Skeletal muscle satellite cell (primary cell): Measurements from ENCODE around the gene SNX27.
A peak's percentile ranks its signal among the peaks of the same experiment; 100 is the strongest.
"Not testable (repeated sequence)": the region's sequence is repeated elsewhere in the genome, so short reads cannot be mapped to it uniquely, and the experiment has no call there.

Experiments used
- H3K27me3 ChIP-seq: 2 replicates; pipeline ENCODE4 v1.7.0; 2013; ENCODE audit warnings: low read length; ENCODE audit not compliant: control insufficient read depth, insufficient read depth
- H3K36me3 ChIP-seq: 2 replicates; pipeline ENCODE4 v1.7.0; 2013; ENCODE audit warnings: mild to moderate bottlenecking, control low read depth, low read length; ENCODE audit not compliant: insufficient read depth
- H3K4me1 ChIP-seq: 2 replicates; pipeline ENCODE4 v1.7.0; 2013; ENCODE audit warnings: low read length; ENCODE audit not compliant: control insufficient read depth, insufficient read depth
- H3K4me2 ChIP-seq: 2 replicates; pipeline ENCODE4 v1.7.0; 2013; ENCODE audit warnings: mild to moderate bottlenecking, low read length
- H3K4me3 ChIP-seq: 2 replicates; pipeline ENCODE4 v1.7.0; 2013; ENCODE audit warnings: low read length
- H3K9ac ChIP-seq: 2 replicates; pipeline ENCODE4 v1.7.0; 2013; ENCODE audit warnings: mild to moderate bottlenecking, low read depth, low read length, moderate library complexity
- H3K9me3 ChIP-seq: replicated peaks from 2 replicates; pipeline ENCODE4 v1.7.0; 2013; ENCODE audit warnings: mild to moderate bottlenecking, control low read depth, low read length

The SNX27 gene

DNA sequence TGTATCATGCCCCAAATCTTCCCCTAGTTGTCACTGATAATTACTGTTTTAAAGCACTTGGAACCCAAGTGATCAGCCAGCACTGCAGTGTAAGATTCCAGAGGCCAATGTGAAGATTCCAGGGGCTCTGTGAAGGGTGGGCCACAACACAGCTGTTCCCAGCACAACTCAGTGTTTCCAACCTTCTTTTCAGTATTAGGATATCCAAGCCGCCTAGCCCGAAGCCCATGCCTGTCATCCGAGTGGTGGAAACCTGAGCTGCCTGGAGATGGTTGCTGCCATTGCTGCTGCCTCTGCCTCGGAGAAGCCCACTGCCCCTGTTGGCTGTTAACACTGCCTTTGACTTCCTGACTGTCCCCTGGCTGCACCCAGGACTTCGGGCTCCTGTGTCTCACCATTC is 30.4 kb upstream of the SNX27 start:
- Histone ChIP-seq H3K9me3 (no peaks in the 10 kb centered on the region), H3K4me2 (no peak overlapping the region), H3K4me3 (no peak overlapping the region), H3K36me3 (peaks cover 51% of the 10 kb centered on the region), H3K9ac (no peak overlapping the region), H3K27me3 (no peaks in the 10 kb centered on the region), H3K4me1 (peaks cover 39% of the 10 kb centered on the region)

DNA sequence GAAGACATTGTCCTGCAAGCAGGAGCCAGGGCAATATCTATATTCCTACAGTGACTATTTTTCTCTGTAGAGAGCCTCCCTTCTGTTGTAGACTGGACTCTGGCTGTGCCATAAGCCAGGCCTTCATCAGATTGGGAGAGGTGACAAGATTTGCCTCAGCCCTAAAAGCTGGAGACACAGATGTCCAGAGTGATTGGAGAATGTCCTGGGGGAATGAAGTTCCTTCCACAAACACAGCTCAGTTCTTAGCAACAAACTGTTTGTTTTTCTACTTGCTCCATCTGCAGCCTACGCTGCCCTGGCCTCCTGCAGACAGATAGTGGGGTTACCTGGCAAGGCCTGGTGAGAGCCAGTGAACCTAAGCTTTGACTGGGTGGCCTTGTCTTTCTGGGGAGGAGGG is 29.9 kb upstream of the SNX27 start:
- Histone ChIP-seq H3K4me3 (no peak overlapping the region), H3K9ac (no peak overlapping the region), H3K9me3 (no peaks in the 10 kb centered on the region), H3K4me2 (no peak overlapping the region), H3K4me1 (peaks cover 40% of the 10 kb centered on the region), H3K27me3 (no peaks in the 10 kb centered on the region), H3K36me3 (peaks cover 50% of the 10 kb centered on the region)

DNA sequence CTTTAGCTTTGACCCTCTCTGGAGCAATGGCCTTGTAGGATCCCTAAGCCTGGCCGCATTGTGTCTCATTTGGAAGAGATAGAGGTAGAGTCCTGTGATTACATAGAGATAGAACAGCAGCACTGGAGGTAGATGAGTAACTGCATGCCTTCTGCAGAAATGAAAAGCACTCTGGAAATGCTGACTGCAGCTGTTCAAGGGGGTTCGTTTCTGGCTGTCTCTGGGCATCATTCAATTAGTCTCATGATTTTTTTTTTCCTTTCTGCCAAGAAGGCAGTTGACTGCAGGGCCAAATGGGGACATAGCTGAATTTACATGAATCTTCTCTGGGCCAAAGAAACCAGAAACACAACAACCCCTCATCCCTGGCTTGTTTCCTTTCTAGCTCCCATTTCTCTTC is 28.1 kb upstream of the SNX27 start:
- Histone ChIP-seq H3K4me2 (no peak overlapping the region), H3K9me3 (no peaks in the 10 kb centered on the region), H3K9ac (no peak overlapping the region), H3K4me1 (peaks cover 40% of the 10 kb centered on the region), H3K36me3 (peaks cover 38% of the 10 kb centered on the region), H3K4me3 (no peak overlapping the region), H3K27me3 (no peaks in the 10 kb centered on the region)

DNA sequence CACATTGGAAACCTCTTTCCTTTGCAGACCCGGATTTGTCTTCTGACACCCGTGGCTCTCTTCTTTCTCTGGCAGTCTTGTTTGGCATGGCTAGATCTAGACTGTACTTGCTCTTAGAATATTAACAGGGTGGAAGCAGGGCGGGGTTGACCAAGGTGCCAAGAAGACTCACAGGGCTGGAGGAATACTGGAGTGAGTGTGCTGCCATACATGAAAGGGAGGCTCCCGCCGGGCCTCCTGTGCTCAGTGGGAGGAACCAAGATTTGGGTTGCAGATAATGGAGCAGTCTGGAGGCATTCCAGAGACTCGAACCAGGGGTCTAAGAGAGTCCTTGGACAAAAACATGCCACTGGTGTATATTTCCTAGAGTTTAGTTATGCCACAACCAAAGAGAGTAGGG is 27.6 kb upstream of the SNX27 start:
- Histone ChIP-seq H3K9ac (no peak overlapping the region), H3K36me3 (peaks cover 34% of the 10 kb centered on the region), H3K4me3 (no peak overlapping the region), H3K4me1 (peaks cover 36% of the 10 kb centered on the region), H3K4me2 (no peak overlapping the region), H3K27me3 (no peaks in the 10 kb centered on the region), H3K9me3 (no peaks in the 10 kb centered on the region)

DNA sequence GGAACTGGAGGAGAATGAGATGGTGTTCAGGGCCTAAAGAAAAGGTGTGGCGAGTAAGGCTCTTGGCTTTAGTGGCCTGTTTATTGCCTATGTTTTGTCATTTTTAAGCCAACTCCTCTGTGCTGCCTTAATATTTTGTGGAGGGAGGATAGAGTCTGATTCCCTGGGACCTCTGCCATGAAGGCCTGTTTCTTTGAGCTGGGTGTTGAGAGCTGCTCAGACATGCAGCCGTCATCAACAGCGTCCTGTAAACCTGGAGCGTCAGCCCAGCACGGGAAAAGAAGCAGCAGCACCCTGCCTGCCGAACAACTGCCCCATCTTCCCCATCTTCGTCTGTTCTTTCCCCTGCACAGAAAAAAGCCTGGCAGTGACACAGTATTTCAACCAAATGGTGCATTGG is 27.1 kb upstream of the SNX27 start:
- Histone ChIP-seq H3K4me3 (no peak overlapping the region), H3K4me1 (peaks cover 31% of the 10 kb centered on the region), H3K36me3 (peaks cover 30% of the 10 kb centered on the region), H3K4me2 (no peak overlapping the region), H3K27me3 (no peaks in the 10 kb centered on the region), H3K9ac (no peak overlapping the region), H3K9me3 (no peaks in the 10 kb centered on the region)

DNA sequence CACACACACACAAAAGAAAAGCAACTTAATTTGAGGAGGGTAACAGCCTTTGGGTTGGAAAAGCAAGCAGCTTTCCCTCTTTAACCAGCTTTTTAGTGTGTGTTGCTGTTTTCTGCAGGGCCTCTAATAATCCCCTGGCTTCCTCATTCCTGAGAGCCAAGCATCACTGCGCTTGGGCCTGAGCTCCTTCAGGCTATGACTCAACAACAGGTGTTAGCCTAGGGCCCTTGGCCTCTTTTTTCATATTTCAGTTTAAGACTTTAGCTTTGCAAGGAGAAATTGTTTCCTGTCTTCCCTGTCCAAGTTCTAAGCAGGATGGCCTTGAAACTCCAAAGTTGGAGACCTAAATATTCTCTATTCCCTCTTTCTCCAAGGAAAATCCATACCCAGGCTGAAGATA is 26.2 kb upstream of the SNX27 start:
- peaks cover 25% of the 10 kb centered on the region for H3K36me3 ChIP-seq
- peaks cover 31% of the 10 kb centered on the region for H3K4me1 ChIP-seq
- no peak overlapping the region for H3K9ac ChIP-seq
- H3K4me3 ChIP-seq, result no peak overlapping the region
- no peaks in the 10 kb centered on the region for H3K27me3 ChIP-seq
- peak overlapping the region; percentile 6 for H3K4me2 ChIP-seq
- H3K9me3 ChIP-seq, result no peaks in the 10 kb centered on the region

DNA sequence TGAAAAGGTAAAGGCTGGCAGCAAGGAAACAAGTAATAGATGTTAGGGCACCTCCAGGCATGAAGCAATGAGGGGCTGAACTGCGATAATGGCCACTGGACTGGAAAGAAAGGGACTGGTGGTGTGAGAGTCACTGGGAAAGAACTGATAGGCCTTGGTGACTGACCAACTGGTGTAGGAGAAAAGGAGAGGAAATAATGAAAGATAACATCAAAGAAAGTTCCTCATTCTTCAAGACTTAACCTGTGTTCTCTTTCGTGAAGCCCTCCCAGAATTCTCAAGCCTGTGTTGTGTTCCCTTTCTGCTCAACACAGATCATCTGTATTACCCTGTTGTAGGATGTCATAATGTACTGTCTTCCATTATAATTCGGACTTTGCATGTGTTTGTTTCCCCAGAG is 20.9 kb upstream of the SNX27 start:
- Histone ChIP-seq H3K36me3 (no peaks in the 10 kb centered on the region), H3K4me2 (no peak overlapping the region), H3K27me3 (no peaks in the 10 kb centered on the region), H3K9me3 (no peaks in the 10 kb centered on the region), H3K9ac (no peak overlapping the region), H3K4me3 (no peak overlapping the region), H3K4me1 (peaks cover 6% of the 10 kb centered on the region)

DNA sequence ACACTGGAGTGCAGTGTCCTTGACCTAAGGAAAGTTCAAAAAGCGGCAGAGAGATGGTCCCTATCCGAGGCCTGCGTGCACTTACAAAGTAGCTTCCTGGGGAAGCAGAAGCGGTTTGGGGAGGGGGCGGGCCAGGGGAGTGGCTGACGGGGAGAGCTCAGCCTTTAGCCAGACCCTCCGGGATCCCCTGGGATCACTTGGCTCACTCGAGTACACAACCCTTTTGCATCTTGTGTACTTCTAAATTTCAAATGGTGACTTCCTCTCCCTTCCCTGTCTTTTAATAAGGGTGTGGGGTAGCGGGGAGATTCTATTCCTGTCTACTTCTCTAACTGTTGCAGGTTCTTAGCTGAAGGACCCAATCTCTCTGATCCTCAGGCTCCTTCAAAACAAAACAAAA is 18.1 kb upstream of the SNX27 start:
- H3K4me3 ChIP-seq, result no peak overlapping the region
- no peaks in the 10 kb centered on the region for H3K4me1 ChIP-seq
- H3K9ac ChIP-seq, result no peak overlapping the region
- peak overlapping the region; percentile 42 for H3K4me2 ChIP-seq
- no peaks in the 10 kb centered on the region for H3K27me3 ChIP-seq
- H3K36me3 ChIP-seq, result no peaks in the 10 kb centered on the region
- no peaks in the 10 kb centered on the region for H3K9me3 ChIP-seq

DNA sequence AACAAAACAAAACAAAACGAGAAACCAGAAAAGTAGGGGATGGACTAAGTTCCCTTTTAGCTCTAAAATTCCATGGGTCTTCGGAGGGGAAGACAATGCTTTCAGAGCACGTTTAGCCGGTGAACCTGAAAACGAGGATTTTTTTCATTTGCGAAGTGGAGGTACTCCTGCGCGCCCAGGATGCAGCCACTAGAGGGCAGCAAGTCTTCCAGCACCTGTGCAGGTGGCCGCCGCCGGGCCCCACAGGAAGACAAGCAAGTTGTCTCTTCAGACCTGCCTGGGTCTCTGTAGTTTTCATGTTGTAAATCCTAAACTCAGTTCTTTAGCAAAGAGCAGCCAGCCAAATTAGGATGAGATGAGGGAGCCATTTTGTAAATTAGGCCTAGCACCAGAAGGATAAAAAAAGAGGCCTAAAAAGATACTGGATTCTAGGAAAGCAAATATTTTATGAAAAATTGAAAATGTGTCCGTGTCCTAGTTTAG is 17.7 kb upstream of the SNX27 start:
- Histone ChIP-seq H3K4me3 (no peak overlapping the region), H3K4me1 (no peaks in the 10 kb centered on the region), H3K36me3 (no peaks in the 10 kb centered on the region), H3K27me3 (no peaks in the 10 kb centered on the region), H3K9me3 (no peaks in the 10 kb centered on the region), H3K9ac (no peak overlapping the region), H3K4me2 (peak overlapping the region; percentile 42)

DNA sequence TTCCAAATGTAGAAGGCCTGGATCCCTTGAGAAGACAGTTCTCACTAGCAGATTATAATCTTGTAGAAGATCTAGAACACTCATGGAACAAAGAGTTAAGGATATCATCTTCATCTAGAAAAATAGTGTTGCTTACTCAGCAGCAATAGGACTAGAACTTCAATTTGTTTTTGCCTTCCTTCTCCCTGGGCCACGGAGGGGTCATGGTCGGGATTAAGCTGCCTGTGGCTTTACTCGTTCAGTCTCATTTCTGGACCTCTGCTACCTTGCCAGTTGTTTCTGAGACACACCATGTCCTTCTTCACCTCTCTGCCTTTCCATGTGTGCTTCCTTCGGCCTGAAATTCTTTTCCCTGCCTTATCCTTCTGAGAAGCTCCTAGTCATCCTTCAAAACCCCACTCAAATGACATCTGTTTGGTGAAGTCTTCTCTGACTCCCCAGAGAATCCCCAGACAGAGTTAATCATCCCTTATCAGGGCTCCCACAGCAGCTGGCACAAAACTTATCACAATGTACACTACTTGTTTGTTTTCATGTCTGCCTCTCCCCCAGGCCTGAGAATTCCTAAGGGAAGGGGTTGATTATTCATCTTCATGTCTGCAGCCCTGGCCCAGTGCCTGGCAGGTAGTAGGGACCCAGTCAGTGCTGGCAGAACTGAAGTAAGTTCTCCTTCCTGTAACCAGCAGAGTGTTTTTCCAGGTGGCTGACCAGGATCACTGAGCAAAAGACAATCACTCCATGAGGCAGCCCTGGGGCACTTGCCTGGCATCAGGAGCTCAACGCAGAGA is 15.5 kb upstream of the SNX27 start:
- no peaks in the 10 kb centered on the region for H3K36me3 ChIP-seq
- H3K9me3 ChIP-seq, result no peaks in the 10 kb centered on the region
- H3K4me1 ChIP-seq, result no peaks in the 10 kb centered on the region
- no peak overlapping the region for H3K4me3 ChIP-seq
- H3K27me3 ChIP-seq, result no peaks in the 10 kb centered on the region
- H3K9ac ChIP-seq, result no peak overlapping the region
- H3K4me2 ChIP-seq, result no peak overlapping the region

DNA sequence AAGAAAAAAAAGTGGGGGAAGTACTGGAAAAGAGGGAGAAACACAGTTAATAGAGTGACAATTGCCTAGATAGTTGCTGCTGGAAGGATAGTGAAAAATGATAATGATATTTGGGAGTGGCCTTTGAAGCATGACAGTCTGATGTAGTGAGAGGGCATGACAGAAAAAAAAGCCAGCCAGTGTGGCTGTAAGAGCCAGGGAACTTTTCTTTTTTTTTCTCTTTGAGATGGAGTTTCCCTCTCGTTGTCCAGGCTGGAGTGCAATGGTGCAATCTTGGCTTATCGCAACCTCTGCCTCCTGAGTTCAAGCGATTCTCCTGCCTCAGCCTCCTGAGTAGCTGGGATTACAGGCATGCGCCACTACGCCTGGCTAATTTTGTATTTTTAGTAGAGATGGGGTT is 9.3 kb upstream of the SNX27 start:
- H3K9ac ChIP-seq, H3K4me3 ChIP-seq: not testable (repeated sequence)

DNA sequence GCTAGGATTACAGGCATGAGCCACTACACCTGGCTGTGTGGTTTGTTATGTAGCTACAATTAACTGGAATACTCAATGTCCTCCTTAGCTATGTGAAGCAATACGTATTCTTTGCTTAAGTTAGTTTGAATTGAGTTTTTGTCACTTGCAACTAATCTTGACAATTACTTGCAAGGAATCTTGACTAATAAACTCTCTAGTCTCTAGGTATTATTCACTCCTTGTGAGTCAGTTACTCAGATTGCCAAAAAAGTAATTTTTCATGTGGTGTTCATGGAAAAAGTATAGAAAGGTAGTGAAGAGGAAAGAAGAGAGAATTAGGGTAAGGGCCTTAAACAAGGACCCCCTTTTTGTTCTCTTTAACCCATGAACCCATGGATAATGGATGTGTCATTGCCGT is 7.6 kb upstream of the SNX27 start:
- H3K4me3 ChIP-seq, result no peak overlapping the region
- H3K9me3 ChIP-seq, result no peaks in the 10 kb centered on the region
- no peaks in the 10 kb centered on the region for H3K36me3 ChIP-seq
- peaks cover 6% of the 10 kb centered on the region for H3K4me1 ChIP-seq
- no peak overlapping the region for H3K9ac ChIP-seq
- H3K4me2 ChIP-seq, result no peak overlapping the region
- H3K27me3 ChIP-seq, result no peaks in the 10 kb centered on the region

More for the DNA sequence above, 9.3 kb upstream of the SNX27 start:
- H3K36me3 ChIP-seq, H3K27me3 ChIP-seq, H3K9me3 ChIP-seq, H3K4me1 ChIP-seq, H3K4me2 ChIP-seq: not testable (repeated sequence)
